ENCODE data around the gene SFXN2. TPM values are rescaled to one million over a fixed set of nuclear protein-coding genes. Genes with fewer than 3 reads are reported as not detected.

Gene SFXN2
- total RNA-seq, 1 donor from 2014 or later = 25.5 TPM

DNA sequence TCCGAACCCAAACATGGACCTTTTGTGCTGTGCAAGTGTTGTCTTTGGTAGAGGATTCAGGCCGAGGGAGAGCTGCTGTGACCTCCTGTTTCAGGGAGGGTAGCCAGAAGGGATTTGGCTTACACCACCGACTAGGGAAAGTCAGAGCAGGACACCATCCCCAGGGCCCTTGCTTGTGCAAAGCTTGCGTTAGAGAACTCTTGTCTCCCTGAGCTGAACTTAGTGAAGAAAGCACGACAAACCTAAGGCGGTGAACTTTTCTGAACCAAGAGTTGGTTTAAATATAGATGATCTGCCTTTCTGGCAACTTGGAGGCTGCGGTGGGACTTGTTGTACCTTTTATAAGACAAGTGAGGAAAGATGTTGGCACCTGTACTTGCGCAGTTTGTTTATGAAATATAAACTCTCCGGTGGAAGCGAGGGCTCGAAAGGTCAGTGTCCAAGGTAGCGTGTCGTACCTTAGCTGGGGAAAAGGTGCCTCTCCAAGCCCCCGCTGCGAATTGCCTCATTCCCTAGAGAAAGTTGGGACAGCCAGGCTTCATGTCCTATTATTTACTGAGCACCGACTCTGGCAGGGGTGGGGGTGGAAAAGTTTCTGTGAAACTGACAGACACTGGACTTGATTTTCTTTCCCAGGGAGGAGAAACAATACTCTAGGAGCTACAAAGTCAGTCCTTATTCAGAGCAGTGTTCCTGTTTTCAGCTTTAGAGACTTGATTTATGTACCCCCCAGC, 60.9 kb downstream of the SFXN2 start:
- peak; percentile 73 for ATAC-seq
- peak; percentile 78 for DNase-seq (ENCODE audit: low spot score)

DNA sequence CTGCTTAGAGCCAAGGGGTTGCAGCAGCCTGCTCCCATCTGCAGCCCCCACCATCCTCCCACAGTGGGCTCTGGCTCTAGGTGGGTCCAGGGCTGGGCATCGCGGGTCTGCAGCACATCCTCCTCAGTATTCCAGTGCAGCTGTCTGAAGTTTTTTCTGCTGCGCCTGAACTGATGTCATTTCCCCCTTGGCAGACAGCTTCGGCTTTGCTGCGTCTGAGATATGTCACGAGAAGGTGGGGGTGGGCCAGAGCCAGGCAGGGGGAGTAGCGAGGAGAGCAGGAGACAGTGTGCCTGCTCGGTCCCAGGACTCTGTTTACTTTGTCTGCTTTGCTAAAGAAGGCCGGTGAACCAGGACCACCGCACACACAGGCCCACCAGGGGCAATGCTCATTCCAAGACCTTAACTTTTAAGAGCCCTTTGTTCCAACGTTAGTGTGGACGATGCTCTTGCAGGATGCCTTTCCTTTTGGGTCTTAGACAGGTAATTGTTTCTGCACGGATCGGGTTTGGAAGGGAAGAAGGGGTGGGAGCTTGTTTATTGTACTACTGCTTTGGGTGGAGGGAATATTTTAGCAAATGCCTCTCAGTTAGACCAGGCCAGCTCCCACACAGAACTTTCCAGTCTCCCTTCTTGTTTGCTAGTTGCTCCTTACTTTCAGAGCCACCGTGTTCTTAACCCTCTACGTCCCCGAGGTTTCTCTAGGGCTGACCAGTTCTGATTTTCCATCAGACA, 61.7 kb downstream of the SFXN2 start:
- DNase-seq (ENCODE audit: low spot score) (peak; percentile 59), ATAC-seq (peak; percentile 42)

DNA sequence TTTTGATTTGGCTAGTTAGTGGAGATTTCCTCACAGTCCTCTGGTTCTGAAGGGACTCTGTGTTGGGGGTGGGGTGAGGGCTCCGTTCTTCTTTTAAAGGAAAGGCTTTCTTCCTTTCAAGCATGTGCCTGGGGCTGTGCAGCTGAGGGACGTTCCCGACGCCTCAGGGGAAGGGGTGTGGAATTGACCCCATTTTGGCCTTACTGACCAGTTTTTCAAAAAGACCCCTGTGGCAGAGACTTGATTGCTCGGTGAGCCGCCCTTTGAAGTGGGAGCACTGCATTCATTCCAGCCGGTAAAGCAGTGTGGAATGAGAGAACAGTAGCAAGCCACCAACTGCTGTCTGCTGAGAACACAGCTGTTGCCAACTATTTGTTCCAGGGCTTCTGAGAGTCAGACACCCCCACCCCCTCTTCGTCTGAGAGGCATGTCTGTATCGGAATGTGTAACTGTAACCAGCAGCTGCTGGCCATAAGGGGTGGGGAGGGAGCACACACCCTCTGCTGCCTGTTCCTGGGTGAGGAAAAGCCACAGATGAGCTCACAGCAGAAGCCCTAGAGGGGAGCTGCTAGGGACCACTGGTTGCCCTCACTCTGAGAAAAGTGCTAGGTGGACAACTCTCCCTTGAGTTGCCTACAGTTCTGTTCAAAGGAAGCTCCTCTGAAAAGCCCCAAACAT, 62.5 kb downstream of the SFXN2 start:
- DNase-seq (ENCODE audit: low spot score) = no peak
- peak; percentile 17 for ATAC-seq

DNA sequence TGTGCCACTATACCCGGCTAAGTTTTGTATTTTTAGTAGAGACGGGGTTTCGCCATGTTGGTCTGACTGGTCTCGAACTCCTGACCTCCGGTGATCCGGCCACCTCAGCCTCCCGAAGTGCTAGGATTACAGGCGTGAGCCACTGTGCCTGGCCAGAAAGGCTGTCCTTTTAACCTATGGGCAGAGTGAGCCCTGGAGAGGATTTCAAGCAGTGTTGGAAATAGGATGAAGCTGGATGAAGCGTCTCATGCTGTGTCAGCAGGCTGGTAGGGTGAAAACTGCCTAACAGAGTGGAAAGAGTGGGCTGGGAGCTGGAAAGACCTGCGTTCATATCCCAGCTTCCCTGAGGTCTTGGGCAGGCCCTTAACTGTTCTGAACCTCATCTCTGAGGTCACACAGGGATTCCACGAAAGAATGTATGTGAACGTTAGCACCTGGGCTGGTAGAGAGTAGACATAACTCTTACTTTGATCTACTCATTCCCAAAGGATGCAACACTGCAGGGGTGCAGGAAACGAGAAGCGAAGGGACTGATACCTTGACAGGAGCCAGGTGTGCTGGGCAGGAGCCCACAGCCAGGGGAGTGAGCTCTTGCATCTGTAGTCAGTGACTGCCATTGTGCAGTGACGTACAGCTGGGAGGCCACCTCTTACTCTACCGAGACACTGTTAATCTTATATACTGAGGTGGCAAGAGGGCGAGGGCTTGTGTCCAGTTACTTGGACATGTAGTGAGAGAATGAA, 63.4 kb downstream of the SFXN2 start:
- ATAC-seq (no peak), DNase-seq (ENCODE audit: low spot score) (no peak)

DNA sequence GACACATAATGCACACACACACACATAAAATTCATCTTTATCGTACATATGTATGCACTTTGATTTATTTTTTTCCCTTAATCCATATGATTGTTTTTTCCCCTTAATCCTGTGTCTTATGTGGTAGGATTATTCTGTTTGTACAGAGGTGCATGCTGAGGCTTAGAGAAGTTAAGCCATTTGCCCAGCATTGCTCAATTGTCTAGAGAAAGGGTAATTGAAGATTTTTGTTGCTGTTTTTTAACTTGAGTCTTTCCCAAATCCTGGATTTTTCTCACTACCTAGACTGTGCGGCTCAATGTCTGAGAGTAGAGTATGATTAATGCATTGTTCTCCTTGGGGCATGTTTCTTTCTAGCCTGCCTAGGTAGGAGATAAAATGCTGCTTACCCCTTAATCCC, 64.3 kb downstream of the SFXN2 start:
- DNase-seq (ENCODE audit: low spot score) (no peak), ATAC-seq (no peak)

DNA sequence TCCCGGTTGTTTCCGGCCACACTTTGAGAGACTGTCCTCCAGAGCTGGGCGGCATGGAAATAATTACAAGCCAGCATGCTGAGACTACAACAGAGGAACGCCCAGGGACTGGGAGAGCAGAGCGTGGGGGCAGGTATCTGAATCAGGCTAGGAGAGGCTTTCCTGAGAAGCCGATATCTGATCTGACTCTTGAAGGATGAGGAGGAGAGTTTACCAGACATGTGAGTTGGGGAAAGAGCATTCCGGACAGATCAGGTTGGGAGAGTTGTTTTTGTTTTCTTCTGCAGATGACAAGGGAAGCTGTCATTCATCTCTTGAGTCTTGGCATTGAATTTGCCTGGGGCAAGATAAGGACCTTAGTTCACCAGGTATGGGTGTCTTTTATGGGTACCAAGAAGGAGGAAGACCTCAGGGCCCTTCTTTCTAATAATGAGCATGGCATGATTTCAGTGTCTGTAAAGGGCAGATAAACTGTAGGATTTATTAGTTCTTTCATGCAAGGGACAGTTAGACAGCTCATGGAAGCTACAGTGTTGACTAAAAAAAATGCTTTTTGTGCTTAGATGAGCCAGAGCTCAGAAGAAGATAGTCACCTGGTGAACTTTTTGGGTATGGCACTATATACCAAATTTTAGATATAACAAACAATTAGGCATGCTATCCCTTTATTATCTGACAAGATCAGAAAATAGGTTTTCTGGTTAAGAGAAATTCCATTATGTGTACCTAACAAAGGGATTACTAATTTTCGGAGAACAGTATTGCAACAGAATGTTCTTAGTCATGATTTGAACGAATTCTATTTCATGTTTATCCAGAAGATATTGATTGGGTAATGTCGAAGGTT, 65.5 kb downstream of the SFXN2 start:
- DNase-seq (ENCODE audit: low spot score) = no peak
- no peak for ATAC-seq

DNA sequence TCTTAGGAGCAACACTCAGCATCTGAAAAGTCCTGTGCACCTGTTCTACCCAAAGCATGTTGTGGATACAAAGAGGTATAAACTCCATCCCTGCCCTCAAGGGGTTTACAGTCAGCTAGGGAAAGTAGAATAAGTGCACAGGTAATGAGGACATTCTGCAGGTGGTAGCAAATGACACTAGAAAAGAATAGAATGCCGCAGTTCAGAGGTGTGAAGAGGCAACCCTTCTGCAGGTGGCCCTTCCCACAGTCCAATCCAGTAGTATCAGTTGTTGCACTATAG, 66.0 kb downstream of the SFXN2 start:
- ATAC-seq (no peak), DNase-seq (ENCODE audit: low spot score) (no peak)

DNA sequence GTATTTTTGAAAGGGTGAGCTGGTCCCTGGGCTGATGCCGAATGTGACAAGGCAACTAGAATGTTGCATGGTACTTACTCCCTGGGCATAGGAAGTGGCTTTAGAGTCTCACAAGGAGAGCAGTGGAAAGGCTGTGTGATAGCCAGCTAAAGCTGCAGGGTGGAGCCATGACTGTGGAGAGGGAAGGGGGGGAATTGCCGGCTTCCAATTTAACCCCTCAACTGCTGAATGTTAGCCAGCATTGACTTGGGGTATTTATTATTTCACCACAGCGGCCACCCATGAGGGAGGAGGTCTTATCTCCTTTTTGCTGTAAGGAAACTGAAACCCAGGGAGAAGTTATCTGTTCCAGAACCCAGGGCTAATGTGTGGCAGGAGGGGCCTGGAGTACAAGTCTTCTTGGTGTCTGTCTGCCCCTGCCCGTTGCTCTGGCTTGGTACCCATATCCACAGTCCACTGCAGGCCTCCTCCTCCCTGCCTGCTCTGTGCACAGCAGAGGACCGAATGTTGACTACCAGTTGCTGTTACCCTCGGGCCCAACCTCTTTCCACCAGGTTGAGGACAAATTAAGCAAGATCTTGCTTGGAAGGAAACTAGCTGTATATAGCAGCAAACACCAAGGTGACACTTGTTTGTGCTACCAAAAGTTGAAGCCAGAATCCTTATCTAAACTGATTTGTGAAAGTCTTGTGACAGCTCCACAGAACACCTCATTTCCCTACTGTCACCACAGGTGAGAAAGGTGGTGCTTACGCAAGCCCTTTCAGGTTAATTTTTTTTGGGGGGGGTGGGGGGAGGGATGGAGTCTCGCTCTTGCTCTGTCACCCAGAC, 66.9 kb downstream of the SFXN2 start:
- ATAC-seq (peak; percentile 19), DNase-seq (ENCODE audit: low spot score) (no peak)

DNA sequence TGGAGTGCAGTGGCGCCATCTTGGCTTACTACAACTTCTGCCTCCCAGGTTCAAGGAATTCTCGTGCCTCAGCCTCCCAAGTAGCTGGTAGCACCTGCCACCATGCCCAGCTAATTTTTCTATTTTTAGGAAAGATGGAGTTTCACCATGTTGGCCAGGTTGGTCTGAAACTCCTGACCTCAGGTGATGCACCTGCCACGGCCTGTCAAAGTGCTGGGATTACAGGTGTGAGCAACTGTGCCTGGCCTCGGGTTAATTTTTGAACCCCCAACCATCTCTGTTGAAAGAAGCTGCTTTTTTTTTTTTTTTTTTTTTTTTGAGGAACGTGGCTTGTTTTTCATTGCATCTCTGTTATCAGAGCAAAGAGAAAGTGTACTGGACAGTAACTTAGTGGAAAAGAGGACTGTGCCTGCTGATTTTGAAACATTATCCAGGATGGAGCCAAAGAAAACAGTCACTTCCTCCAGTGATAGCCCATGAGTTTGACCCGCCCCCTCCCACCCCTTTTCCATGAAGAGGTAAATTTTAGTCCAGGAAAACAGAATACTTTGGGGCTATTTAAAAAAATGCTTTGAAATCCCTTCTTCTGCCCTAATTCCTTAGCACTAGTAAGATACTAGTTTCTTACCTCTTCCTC, 67.6 kb downstream of the SFXN2 start:
- DNase-seq (ENCODE audit: low spot score) (no peak), ATAC-seq (peak; percentile 69)

DNA sequence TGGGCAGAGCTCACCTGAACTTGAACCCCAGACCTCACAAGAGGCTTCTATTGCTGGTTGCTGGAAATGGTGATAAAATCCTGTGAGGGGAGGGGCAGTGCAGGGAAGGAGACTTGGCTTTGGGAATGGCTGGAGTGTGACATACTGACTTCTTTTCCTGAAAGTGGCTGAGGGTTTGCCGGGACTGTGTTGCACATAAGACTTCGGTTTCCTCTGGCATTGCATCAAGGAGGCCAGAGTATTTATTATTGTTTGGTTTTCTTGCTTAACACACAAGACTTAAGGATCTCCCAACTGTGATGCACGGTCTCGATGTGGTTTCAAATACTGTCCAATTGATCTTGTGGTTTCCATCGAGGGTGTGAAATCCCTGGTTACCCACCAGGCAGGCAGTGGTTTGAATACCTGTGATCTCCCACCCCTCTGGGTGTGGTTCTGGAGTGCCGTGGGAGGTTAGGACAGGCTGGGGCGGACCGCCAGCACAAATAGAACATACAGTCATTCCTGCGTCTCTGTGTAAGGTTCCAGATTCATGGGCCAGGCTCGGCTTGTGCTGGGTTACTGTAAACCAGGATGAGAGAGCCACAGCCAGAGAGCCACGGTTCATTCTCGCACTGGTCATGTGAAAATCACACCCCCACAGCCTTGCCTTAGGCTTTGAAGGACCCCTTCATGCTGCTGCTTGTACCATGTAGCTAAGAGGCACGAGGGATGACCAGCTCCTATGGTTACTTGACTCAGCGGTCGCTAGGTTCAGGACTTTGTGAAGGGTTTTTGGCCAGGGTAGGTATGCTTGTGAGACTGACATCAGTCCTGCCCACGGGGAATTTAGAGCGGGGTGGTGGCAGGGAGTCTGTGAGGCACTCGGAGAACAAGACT, 68.5 kb downstream of the SFXN2 start:
- ATAC-seq = peak; percentile 72
- peak; percentile 80 for DNase-seq (ENCODE audit: low spot score)

DNA sequence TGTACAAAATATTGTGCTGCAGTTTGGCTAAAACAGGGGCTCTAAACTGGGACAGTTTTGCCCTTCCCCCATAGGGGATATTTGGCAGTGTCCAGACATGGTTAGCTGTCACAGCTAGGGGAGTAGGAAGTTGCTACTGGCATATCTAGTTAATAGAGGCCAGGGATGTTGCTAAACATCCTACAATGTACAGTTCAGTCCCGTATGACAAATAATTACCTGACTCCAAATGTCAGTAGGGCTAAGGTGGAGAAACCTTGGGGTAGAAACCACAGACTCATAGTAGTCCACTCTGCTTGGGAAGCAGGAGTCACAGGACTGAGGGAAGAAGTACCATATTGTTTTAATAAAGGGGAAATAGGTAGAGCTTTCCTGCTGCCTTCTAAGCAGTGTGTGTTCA, 69.1 kb downstream of the SFXN2 start:
- peak; percentile 48 for ATAC-seq
- DNase-seq (ENCODE audit: low spot score) = no peak

DNA sequence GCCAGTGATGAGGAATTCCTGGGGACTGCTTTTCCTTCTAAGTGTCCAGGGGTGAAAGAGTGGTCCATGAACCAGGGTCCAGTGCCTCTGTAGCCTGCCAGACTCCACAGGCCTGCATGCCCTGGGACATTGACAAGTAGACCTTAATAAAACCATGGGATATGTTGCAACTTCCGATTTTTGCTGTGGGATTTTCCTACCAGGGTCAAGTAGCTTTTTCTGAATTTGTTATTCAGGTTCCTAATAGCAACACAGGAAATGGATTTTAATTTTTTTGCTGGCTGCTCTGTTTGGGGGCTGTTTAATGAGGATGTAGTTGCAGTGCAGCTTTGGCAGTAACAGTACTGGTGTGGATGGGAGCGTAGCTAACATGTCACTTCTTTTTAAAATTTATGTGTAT, 71.4 kb downstream of the SFXN2 start:
- ATAC-seq (no peak), DNase-seq (ENCODE audit: low spot score) (no peak)

DNA sequence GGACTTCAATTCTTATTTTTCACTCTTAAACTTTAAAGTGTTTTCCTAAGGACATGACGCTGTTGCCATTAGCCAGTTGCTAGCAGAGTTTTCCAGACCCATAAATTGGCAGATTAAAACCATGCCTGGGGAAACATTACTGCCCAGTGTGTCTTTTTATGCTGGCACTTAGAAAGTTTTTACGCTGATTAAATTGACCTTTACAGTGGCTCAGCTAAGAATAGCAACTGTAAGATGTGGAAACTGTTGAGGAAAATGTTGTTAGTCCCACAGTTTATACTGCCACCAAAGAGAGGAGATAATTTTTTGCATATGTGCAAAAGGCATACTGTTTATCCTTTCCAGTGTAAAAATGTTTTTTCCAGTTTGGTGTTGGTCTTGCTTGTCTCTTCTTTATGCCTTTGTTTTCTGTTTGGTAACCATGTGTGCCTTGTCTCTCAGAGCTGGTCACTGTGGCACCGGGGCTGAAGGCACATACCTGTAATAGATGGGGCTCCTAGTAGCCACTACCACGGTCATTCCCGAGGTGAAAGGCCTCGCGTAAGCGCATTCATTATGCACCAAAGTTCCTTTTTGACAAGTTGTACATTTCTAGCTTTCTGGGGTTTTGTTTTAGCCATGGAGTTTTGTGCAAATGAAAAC, 77.4 kb downstream of the SFXN2 start:
- DNase-seq (ENCODE audit: low spot score) = no peak
- ATAC-seq = no peak

Other genes starting within 250 kb of the SFXN2 start
- gene ACTR1A, start 211.9 kb upstream of the SFXN2 start, total RNA-seq = 25.5 TPM
- 6.8 TPM for gene SUFU, start 210.7 kb upstream of the SFXN2 start, total RNA-seq
- 39.1 TPM for gene TRIM8, start 70.2 kb upstream of the SFXN2 start, total RNA-seq
- gene ARL3, start 239 bp upstream of the SFXN2 start, total RNA-seq = 2.5 TPM
- gene WBP1L, start 29.3 kb downstream of the SFXN2 start, total RNA-seq = 33.0 TPM
- gene CYP17A1, start 122.8 kb downstream of the SFXN2 start, total RNA-seq = 3.7 TPM
- 17.0 TPM for gene BORCS7, start 139.6 kb downstream of the SFXN2 start, total RNA-seq
- 7.5 TPM for gene AS3MT, start 154.8 kb downstream of the SFXN2 start, total RNA-seq
- 7.9 TPM for gene CNNM2, start 203.7 kb downstream of the SFXN2 start, total RNA-seq

Data from left lobe of liver (tissue), 2 donors.